ENCODE results near the gene ZIM2.

Gene ZIM2

DNA sequence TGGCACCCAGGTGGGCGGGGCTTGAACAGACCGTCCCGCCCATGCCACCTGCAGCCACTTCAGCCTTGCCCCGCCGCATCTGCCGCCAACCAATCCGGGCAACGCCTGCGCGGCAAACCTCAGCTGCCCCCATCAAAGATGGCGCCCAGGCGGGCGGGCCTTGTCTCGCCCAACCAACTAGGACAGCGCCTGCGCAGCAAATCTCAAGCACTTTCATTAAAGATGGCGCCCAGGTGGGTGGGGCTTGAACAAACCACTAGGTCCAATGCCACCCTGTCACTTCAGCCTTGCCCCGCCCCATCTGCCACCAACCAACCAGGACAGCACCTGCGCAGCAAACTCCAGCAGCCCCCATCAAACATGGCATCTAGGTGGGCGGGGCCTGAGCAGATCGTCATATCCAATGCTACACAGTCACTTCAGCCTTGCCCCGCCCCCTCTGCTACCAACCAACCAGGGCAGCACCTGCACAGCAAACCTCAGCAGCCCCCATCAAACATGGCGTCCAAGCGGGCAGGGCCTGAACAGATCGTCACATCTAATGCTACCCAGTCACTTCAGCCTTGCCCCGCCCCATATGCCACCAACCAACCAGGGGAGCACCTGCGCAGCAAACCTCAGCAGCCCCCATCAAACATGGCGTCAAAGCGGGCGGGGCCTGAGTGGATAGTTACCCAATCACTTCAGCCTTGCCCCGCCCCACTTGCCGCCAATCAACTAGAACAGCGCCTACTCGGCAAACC is 1.4 kb downstream of the ZIM2 start:
- DNase-seq = peak; percentile 49

DNA sequence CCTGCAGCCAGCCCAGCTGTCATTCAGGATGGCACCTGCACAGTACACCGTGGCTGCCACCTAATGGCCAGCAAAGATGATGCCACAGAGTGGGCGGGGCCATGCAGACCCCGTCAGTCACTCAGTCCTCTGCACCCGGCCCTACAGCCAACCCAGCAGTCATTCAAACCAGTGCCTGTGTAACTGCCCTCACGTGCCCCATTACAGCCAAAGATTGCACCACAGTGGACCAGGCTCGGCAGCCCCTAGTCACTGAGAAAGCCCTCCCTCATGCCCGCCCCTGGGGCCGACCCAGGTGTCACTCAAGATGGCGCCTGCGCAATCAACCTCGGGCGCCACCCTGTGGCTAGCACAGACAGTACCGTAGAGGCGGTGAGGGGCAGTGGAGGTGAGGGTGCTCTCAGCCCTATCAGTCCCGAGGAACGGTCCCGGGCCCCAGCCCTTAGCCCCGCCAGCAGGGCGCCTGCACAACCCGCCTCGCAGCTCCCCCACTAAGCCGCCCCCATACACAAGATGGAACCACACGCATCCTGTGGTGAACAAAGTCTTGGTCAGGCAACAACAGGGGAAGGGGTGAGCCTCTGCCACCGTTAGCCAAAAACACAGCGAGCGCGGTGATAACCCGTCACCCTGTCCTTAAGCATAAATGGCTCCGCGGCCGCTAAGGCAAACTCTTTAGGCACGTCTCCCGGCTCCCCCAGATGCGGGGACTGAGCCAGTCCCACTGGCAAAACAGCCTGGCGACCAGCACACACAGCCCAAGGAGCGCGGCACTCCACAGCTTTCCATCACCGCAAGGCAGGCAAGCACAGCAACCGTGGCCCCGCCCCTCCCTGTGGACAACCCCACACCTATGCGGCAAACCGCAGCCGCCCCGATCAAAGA is 2.3 kb downstream of the ZIM2 start:
- DNase-seq = no peak

DNA sequence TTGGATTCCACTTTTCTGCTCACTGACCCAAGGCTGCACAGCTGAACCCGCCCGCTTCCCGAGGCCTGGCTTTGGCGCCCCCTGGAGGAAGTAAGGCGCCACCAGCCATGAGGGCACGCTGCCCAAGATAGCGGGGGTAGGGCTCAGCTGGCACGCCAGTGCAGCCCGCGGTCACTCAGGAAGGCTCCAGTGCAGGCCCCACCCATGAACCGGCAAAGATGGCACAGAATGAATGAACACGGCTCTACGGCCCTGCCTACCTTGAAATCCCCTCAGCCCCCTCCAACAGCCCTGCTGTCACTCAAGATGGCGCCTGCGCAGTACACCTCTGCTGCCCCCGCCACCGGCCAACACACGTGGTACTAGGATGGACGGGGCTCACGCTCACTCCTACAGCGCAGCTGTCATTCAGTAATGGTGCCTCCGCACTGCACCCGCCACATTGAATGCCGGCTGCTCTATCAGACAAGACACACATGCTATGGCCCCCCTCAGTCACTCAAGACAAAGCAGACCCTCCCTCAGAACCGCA is 3.0 kb downstream of the ZIM2 start:
- no peak for DNase-seq

DNA sequence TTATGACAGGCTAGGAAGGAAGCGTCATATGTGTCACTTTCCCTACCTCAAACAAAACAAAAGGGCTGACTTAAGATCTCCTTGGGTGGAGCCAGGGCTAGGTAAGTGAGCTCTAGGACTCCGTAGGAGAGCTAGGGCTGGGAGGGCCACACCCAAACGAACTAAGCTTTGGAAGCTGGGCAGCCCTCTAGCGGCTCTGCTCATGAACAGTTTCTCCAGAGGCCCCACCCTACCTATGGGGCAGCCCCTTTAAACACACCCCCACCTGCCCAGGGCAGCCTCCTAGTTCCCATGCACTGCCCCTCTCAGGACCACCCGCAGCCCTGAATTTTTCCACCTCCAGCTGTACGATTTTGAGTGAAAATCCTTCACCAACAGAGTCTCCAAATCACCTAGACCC is 3.5 kb downstream of the ZIM2 start:
- no peak for DNase-seq

DNA sequence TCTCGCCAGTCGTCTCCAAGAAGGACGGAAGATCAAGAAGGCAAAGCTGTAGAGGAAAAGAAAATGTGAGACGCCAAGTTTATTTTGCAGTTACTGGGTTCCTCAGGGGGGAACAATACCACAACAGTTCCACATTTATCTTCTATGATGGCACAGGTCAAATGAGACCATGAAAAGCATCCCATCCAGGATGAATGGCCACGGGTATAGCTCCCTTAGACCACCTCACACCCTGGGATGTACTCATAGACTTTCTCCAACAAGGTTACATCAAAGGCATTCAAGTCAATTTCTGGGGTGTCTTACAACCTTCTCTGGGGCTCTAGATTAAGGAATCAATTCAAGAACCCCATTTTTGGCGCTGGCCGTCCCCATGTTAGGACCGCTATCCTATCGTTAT is 4.5 kb downstream of the ZIM2 start:
- no peak for DNase-seq

DNA sequence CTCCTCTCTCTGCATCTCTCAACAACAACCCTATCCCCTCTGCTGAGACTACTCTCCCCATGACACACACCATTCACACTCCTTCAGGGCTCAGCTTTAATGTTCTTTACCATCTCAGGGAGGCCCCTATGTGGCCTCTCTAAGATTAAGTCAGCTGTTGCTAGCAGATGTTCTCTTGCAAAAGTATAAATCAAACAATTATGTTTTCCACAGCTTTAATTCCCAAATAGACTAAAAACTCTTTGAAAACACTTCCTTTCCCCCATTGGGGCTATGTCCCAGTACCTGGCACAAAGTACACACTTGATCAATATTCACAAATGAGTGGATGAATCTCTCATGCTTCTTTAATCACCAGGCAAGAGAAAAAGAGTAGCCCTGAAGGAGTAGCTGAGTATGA is 5.1 kb downstream of the ZIM2 start:
- no peak for DNase-seq

DNA sequence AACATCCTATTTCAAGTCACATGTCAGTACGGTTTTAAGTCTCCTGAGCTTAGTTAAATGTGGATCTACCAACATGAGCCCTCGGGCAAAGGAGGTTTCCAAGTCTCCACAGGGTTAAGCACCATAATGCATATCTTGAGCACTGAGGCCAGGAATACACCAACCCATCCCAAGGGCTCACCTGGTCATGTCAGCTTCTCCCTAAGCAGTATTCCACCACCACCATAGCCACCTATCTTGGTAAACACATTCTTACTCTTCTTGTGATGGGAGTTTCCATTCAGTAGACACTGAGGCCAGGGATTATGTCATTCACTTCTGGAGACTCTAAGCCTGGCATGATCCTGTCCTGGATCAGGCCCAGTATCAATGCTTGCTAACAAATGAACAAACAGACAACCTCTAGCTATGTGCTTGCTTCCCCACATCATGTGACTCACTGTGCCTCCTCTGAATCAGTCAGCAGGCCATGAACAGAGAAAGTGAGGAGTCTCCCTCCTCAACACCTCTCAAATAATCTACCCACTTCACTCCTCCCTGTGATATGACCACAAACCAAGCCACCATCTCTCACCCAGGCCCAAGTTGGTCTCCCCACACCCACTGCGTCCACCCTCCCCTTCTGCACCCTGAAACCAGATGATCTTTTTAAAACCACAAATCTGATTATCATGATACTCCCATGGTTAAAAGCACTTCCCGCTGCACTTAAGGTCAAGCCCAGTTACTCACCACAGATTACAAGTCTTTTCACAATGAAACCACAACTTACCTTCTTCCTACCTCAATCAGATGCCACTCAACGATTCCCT is 5.8 kb downstream of the ZIM2 start:
- no peak for DNase-seq

DNA sequence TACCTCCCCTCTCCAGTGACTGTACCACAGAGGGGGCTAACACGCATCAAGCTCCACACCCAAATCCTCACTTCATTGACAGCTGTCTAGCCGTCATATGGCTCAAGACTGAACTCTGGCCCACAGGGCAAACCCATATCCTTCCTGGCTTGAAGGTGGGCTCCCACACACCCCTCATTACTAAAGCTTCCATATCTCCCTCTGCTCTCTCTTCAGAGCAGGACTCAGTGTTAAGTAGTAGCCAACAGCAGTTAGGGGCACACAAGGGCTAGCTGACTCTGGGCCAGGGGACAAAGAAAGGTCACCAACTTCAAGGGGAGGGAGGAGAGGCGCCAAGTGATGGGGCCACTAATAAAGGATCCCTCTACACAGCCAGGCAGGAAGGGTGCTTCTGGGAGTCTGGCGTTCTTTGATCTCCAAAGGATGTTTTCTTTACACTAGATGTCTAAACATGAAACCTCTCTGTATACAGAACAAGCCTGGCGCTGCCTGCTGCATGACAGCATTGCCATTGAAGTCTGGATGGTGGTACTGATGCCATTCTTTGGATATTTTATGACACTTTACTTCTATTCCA is 8.1 kb downstream of the ZIM2 start:
- no peak for DNase-seq

DNA sequence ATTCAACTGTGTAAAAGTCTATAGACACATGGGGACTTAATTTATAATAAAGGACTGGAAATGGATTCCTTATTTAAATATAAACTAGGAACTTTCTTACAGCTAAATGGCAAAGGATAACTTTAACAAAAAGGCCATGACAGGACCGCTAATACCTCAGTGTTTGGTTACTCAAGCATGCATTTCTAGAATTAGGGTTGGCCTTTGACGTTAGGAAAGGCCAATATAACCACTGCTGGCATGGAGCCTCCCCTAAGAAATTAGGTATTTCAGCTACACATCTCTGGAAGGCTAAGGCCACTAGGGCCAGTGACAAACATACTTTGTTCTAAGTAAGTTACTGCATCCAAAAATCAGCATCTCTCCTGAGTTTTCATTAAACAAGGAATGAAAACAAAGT is 9.3 kb downstream of the ZIM2 start:
- no peak for DNase-seq

DNA sequence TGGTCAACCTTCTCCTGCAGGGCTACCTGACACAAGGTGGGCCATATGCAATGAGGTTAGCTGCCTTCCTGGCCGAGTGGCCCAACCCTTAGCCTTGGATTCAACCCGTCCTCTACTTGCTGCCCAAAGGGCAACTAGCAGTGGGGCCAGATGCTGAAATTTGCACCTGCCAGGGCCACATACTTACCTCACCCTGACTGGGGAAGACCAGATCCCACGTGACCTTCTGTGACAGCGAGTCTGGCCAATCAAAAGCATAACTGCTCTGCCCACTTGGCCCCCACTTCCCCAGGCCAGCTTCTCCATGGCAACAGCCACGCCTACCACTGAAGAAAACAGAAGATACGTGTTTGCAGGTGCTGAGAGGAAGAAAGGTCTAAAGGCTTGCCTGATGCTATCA is 10.9 kb downstream of the ZIM2 start:
- no peak for DNase-seq

DNA sequence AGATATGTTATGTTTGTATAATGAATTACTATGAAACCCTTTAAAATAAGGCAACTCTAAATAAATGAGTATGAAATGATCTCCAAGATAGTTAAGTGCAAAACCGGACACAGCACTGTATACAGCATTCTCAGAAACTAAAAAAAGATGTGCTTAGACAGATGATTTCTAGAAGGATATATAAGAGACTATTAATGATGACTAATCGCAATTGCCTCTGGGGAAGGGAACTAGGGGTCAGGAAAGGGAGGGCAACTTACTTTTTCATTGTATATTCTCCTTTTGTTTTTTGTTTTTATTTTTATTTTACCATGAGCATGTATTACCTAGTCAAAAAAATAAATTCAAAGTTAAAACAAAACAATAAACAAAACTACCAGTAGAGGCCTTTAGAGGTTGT is 12.8 kb downstream of the ZIM2 start:
- no peak for DNase-seq

DNA sequence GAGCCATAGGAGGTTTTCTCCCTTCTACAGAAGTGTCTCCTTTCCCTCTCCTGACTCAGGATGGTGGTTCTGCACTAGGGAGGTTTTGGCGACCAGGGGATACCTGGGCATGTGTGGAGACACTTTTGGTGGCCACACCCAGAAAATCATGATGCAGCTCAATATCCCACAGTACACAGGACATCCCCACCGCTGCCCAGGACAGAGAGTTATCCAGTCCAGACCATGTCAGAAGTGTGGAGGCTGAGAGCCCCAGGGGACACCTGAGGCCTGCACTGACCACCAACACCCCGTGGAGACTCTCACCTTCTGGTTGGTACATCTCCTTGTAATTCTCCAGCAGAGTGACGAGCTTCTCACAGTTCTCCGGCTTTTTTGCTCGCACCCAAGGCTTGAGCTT is 16.6 kb downstream of the ZIM2 start:
- no peak for DNase-seq

DNA sequence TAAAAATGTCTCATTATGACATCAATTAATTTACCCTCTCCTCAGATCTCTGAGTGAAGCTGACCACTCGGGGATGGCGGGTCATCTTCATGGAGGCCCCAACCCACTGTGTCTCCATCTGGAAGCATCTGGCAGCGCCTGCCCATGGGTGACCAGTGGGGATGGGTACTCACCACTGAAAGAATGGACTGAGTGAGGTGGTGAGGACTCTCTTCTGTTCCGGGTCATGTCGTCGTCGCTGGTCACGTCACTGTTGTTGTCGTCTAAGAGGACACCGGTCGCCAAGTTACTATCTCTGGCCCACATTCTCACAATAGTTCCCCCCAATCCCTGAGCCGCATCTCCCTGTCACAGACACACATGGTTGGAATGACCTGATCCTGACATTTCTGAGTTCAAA is 17.1 kb downstream of the ZIM2 start:
- no peak for DNase-seq

DNA sequence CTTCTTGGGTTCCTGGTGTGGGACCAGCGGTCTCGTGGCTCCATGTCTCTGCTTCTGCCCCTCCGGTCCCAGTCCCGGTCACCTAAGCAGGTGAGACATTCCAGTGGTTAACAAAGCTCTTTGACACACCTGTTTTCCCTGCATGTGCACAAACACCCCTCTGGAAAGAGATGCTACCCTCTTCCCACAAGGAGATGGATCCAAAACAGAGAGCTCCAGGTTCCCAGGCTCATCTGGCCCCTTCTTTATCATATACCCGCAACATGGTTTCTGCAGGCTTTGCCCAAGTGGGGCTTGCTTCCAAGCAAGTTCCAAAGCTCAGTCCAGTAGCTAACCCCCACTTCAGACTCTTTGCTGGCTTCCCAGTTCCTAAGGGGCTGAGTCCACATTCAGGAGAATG is 17.8 kb downstream of the ZIM2 start:
- DNase-seq = no peak

DNA sequence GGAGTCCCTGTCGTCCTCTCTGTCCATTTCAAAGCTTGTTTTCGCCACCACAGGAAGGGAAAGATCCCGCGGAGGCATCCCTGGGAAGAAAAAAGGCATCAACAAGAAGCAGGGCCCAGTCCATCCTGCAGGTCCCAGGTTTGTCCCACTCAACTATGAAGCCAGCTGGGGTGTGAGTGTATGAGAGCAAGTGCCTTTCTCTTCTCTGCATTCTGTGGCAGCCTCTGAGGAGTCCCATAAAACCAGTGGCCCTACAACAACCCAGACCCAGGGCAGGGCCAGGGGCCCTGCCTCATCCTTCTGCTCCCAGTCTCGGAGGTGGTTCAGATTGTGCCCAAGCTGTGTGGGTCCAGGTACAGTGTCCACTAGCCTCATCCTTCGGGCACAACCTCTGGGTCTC is 18.9 kb downstream of the ZIM2 start:
- no peak for DNase-seq

DNA sequence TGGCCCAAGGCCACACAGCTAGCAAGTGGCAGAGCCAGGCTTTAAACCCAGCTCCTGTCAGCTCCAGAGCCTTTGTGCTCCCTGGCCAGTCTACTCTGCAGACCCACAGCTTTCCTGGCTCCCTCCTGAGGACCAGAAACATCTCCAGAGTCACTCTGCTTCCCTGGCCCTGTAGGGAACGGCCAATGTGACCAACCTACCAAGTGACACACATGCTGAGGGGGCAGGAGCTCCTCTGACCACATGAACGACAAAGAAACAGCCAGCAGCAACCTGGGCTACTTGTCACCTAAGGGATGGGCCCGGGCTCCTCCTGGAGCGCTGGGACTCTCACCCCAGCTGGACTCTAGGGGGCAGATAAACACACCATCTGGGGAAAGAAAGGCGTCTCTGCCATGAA is 19.3 kb downstream of the ZIM2 start:
- no peak for DNase-seq

DNA sequence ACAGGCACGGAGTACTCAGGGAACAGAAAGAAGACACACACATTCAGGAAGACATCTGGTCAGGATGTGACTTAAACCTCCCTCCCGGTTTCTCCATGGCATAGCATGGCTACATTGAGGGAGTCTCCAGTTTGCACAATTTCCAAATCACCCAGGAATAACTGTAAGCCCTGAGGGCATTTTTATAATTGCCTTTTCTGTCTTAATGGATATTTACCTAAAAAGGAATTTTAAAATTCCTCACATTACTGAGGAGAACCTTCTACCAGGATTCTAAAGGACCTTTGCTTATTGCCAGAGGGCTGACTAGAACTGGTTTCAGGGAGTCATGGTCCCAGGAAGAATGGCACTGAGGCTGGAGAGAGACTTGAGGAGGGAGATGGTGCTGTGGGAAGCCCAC is 21.4 kb downstream of the ZIM2 start:
- no peak for DNase-seq

DNA sequence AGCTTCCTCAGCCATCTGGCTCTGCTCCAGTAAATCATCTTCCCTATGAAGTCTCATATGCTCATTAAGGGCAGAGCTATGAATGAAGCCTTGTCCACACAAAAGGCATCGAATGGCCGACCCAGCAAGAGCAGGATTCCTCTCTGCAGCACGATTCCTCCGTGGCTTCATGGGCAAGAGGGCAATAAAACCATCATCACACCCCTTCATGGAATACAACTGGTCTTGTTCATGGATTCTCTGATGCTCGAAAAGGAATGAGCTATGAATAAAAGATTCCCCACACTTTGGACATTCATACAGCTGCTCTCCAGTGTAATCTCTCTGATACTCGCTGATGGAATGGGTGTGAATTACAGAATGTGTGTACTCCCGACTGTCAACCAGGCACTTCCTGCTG is 25.9 kb downstream of the ZIM2 start:
- DNase-seq = no peak

DNA sequence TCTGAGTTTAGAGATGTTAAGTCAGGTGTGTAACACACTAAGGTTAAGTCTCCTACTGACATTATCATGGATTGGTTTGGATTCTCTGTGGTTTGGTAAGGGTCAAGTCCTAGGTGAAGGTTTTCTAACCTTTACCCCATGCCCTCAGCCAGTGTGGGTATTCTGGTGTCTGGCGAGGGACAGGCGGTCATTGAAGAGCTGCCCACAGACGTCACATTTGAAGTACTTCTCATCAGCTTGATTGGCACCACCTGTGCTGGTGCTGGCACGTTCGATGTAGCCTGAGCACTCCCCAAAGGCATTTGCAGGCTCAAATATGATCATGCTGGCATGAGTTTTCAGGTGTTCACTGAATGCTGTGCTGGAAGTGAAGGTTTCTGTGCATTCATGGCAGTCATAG is 27.0 kb downstream of the ZIM2 start:
- DNase-seq = no peak

DNA sequence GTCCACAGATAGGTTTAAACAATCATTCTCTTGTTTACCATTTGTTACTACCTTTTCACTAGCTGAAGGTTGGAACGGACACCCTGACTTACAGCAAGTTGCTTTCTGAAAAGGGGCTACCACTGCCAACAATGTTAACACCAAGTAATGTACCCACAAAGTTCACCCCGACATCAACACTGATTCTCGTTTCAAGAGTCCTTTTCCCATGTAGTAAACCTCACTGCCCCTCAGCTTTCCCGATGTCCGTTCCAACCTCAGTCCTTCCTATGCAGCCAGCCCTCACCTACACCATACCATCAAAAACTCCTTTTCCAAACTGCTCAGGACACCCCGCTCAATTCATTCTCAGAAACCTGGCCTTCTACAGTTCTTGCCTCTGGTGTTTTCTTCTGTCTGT is 29.0 kb downstream of the ZIM2 start:
- DNase-seq = no peak

DNA sequence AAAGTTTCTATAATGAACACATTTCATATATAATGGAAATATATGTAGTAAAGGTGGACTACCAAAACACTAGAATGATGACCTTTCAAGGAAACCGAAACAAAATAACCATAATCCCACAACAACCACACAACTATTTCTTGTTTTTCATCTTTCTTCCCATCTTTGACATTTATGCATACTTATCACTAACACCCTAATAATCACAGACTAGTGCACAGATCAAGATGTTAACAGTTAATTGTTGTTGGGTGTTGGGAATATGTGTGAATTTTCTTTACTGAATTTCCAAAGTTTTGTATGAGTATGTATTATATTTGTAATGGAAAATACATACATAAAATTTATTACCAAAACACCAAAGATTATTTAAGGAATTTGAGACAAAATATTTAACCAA is 30.3 kb downstream of the ZIM2 start:
- DNase-seq = no peak

DNA sequence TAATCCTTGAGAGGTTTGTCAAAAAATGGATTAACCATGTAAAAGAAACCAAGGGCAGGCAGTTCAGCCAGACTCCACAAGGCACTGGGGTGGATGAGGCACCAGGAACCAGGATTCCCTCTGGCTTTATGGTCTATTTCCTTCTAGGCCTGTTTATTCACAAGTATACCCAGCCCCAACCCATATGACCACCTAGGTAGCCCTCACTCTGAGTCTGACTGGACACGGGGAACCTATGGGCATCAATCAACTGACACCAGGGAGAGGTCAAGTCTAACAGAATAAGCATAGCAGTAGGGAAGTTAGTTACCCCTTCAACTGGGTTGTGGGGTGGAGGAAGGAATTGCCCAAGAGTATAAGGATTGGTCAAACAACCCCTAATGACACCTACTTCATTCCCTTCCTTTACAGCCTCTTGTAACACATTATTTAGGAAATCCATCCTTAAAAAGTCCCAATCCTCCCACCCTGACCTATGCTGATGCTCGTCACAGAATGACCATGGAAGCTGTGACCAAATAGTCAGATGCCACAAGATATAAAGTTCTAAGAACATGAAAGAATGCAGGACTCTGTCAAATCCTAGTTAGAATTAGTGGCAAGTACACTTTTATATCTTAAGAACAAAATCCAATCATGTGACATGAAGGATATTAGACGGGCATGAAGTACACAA is 31.7 kb downstream of the ZIM2 start:
- no peak for DNase-seq

All from activated CD8-positive, alpha-beta memory T cell treated with anti-CD3 and anti-CD28 coated beads, Interleukin-2, amount 50 U/mL, for 48 hours (primary cell).